ENCODE results near the gene GNG7. TPM values are rescaled to one million over a fixed set of nuclear protein-coding genes. Genes with fewer than 3 reads are reported as not detected.
A peak's percentile ranks its signal among the peaks of the same experiment; 100 is the strongest.
"Not testable (repeated sequence)": the region's sequence is repeated elsewhere in the genome, so short reads cannot be mapped to it uniquely, and the experiment has no call there.

The GNG7 gene
- total and polyA plus RNA-seq, 7 donors, result 1.2 to 8.0 (median 2.6) TPM

DNA sequence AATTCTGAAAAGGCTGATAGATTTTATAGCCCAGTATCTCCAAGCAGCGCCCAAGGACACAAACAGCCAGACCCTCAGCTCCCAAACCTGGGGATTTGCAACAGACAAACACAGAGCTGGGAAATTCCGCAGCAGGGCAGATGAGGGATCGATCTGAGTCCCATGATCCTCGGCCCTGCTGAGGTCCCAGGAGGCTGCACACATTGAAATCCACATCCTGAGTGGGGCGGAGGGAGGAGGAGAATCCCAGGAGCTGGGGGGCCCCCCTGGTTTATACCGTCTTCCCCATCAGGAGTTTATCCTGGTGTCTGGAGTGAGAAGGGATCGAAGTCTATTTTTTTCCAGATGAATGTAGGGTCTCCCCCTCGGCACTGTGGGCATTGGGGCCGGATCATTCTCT is 49.3 kb downstream of the GNG7 start:
- TF ChIP-seq POLR2A (IDR thresholded peaks at IDR 0.05), result no peak
- TF ChIP-seq, protein P1, sequence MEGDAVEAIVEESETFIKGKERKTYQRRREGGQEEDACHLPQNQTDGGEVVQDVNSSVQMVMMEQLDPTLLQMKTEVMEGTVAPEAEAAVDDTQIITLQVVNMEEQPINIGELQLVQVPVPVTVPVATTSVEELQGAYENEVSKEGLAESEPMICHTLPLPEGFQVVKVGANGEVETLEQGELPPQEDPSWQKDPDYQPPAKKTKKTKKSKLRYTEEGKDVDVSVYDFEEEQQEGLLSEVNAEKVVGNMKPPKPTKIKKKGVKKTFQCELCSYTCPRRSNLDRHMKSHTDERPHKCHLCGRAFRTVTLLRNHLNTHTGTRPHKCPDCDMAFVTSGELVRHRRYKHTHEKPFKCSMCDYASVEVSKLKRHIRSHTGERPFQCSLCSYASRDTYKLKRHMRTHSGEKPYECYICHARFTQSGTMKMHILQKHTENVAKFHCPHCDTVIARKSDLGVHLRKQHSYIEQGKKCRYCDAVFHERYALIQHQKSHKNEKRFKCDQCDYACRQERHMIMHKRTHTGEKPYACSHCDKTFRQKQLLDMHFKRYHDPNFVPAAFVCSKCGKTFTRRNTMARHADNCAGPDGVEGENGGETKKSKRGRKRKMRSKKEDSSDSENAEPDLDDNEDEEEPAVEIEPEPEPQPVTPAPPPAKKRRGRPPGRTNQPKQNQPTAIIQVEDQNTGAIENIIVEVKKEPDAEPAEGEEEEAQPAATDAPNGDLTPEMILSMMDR (IDR thresholded peaks at IDR 0.05), result no peak
- TF ChIP-seq POLR2AphosphoS5 (IDR thresholded peaks at IDR 0.05), result no peak
- no peak for TF ChIP-seq EP300 (IDR thresholded peaks at IDR 0.05)
- Histone ChIP-seq H3K27me3 (no peaks in the 10 kb centered on the region), H3K27ac (no peak overlapping the region), H3K4me3 (no peak overlapping the region), H3K9me3 (no peaks in the 10 kb centered on the region), H3K4me1 (no peaks in the 10 kb centered on the region), H3K36me3 (no peaks in the 10 kb centered on the region)
- intact Hi-C loops (cut with DNase I), result no loop called here
- no peak for DNase-seq
- 72 to 75% methylated on average over 9 of the region's 9 CpGs for WGBS, 2 donors

DNA sequence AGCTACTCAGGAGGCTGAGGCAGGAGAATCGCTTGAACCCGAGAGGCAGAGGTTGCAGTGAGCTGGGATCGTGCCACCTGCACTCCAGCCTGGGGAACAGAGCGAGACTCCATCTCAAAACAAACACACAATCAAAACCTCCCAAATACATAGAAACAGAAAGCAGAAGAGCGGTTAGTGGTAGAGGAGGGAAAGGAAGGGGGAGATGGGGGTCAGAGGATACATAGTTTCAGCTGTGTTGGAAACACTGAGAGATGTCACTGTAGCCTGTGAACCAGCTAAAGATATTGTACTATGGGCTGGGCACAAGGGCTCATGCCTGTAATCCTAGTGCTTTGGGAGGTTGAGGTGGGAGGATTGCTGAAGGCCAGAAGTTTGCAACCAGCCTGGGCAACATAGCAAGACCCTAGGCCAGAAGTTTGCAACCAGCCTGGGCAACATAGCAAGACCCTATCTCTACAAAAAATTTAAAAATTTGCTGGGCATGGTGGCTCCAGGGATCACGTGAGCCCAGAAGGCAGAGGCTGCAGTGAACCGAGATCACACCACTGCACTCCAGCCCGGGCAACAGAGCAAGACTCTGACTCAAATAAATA is 49.9 kb downstream of the GNG7 start:
- WGBS, 2 donors, result 76 to 81% methylated on average over 8 of the region's 8 CpGs
- intact Hi-C loops (cut with DNase I), result no loop called here
- TF ChIP-seq, protein P1 (IDR thresholded peaks at IDR 0.05), result no peak
- TF ChIP-seq EP300 (IDR thresholded peaks at IDR 0.05) (no peak), POLR2AphosphoS5 (IDR thresholded peaks at IDR 0.05) (no peak), POLR2A (IDR thresholded peaks at IDR 0.05) (no peak)

DNA sequence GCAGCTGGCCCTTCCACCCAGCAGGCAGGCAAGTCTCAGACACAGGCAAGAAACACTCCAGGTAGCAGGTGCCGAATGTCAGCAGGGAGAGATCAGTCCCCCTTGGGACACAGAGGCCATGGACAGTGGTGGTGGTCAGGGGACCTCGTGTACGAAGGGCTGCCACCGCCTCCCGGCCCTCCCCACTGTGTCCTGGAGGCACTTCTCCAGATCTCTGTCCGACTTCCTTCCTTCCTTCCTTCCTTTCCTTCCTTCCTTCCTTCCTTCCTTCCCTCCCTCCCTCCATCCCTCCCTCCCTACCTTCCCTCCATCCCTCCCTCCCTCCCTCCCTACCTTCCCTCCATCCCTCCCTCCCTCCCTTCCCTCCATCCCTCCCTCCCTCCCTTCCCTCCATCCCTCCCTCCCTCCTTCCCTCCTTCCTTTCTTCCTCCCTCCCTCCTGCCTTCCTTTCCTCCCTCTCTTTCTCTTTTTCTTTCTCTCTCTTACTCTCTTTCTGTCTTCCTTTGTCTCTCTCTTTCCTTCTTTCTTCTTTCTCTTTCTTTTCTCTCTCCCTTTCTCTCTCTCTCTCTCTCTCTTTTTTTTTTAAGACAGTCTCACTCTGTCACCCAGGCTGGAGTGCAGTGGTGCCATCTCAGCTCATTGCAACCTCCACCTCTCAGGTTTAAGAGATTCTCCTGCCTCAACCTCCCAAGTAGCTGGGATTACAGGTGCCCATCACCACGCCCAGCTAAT is 51.3 kb downstream of the GNG7 start:
- H3K36me3 ChIP-seq; intact Hi-C loops (cut with DNase I); H3K4me1 ChIP-seq; DNase-seq; H3K27me3 ChIP-seq; H3K4me3 ChIP-seq; H3K9me3 ChIP-seq: not testable (repeated sequence)
- WGBS, 2 donors, result 66 to 83% methylated on average over 7 of the region's 7 CpGs
- peak overlapping the region in 1 of 4 donors; percentile 35 for H3K27ac ChIP-seq

More for the DNA sequence above, 49.9 kb downstream of the GNG7 start:
- H3K36me3 ChIP-seq, result no peaks in the 10 kb centered on the region
- no peak overlapping the region for H3K27ac ChIP-seq
- H3K4me3 ChIP-seq, result no peak overlapping the region
- no peaks in the 10 kb centered on the region for H3K4me1 ChIP-seq
- DNase-seq, result no peak
- no peaks in the 10 kb centered on the region for H3K9me3 ChIP-seq
- no peaks in the 10 kb centered on the region for H3K27me3 ChIP-seq

DNA sequence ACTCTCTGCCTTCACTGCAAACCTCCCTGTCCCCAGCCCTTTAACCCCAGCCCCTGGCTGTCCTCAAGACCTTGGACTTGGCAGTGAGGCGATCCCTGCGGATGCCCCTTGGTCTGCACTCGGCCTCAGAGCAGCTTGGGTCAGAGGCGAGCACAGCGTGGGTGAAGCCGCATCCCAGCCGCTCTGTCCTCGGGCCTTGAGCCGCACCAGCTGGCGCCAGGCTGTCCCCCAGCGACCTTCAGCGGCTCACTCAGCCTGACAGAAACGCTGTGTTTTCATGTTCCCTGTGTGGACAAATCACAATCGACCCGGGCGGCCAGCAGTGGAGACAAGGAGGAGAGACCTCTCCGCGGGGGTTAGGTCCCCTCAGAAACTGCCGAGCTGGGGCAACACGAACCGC is 52.0 kb downstream of the GNG7 start:
- H3K9me3 ChIP-seq, result no peaks in the 10 kb centered on the region
- no peak overlapping the region for H3K4me3 ChIP-seq
- H3K27me3 ChIP-seq, result no peaks in the 10 kb centered on the region
- WGBS, 2 donors, result 74 to 78% methylated on average over 21 of the region's 21 CpGs
- TF ChIP-seq, protein P1 (IDR thresholded peaks at IDR 0.05), result no peak
- no peak for TF ChIP-seq EP300 (IDR thresholded peaks at IDR 0.05)
- no peak for TF ChIP-seq POLR2A (IDR thresholded peaks at IDR 0.05)
- TF ChIP-seq POLR2AphosphoS5 (IDR thresholded peaks at IDR 0.05), result no peak
- intact Hi-C loops (cut with DNase I), result no loop called here
- DNase-seq, result no peak
- peak overlapping the region in 1 of 4 donors; percentile 35 for H3K27ac ChIP-seq
- no peaks in the 10 kb centered on the region for H3K36me3 ChIP-seq
- H3K4me1 ChIP-seq, result no peaks in the 10 kb centered on the region

DNA sequence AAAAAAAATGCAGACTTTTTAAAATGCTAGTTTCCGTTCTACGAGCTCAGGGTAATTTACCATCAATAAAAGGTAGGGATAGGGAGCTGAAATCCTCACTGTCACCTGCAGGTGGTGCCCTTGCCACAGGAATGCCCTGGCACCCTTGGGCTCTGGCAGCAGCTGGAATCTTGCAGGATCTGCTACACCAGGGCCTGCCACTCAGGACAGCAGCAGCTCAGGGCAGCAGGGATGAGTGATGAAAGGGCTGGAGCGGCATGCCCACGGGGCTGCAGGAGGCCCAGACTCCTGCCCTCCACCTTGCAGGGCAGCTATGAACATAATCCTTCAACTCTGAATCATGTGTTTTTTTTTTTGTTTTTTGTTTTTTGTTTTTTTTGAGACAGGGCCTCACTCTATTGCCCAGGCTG is 54.0 kb downstream of the GNG7 start:
- H3K9me3 ChIP-seq, result no peaks in the 10 kb centered on the region
- intact Hi-C loops (cut with DNase I), result loop anchor here (1.0 kb wide), 1 partner anchor 101 kb away; no protein-coding TSS in a partner anchor
- peak; percentile 80 for DNase-seq
- no peaks in the 10 kb centered on the region for H3K27me3 ChIP-seq
- no peak overlapping the region for H3K4me3 ChIP-seq
- H3K36me3 ChIP-seq, result no peaks in the 10 kb centered on the region
- 35 to 45% methylated on average over 4 of the region's 4 CpGs for WGBS, 2 donors
- H3K4me1 ChIP-seq, result no peaks in the 10 kb centered on the region
- TF ChIP-seq, protein P1 (IDR thresholded peaks at IDR 0.05), result peak; percentile 71 to 84 (median 78)
- no peak for TF ChIP-seq POLR2A (IDR thresholded peaks at IDR 0.05)
- H3K27ac ChIP-seq, result no peak overlapping the region
